GM12878 (cell line): ENCODE data around the gene SP1.

ENCODE experiments used
- CREM ChIP-seq: IDR thresholded peaks from 2 replicates; pipeline ENCODE4 v1.6.1; 2014; ENCODE audit warnings: antibody characterized with exemption, low read depth
- CTCF ChIP-seq, 3 experiments: IDR thresholded peaks in 2 of 3; conservative IDR thresholded peaks in 1 of 3; 2 replicates each; pipeline ENCODE4 v1.5.1; 2011; ENCODE audit warnings: low read depth in 3 of 3, low read length in 3 of 3, mild to moderate bottlenecking in 3 of 3, control low read depth in 2 of 3, moderate library complexity in 2 of 3, inconsistent platforms in 1 of 3, mixed read lengths in 1 of 3; ENCODE audit not compliant: control insufficient read depth in 2 of 3, insufficient read depth in 1 of 3; ENCODE audit errors: extremely low read depth in 1 of 3
- NR2C2 ChIP-seq: IDR thresholded peaks from 2 replicates; pipeline ENCODE4 v1.6.1; 2011; ENCODE audit warnings: borderline replicate concordance, low read depth; ENCODE audit not compliant: control insufficient read depth, insufficient read length

DNA sequence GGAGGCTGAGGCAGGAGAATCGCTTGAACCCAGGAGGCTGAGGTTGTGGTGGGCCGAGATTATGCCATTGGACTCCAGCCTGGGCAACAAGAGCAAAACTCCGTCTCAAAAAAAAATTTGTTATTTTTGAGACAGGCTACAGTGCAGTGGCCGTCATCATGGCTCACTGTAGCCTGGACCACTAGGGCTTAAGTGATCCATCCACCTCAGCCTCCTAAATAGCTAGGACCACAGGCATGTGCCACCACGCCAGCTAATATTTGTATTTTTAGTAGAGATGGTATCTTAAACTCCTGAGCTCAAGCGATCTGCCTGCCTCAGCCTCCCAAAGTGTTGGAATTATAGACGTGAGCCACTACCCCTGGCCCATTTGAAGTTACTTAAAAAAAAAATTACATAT is 71.0 kb downstream of the SP1 start:
- no peak for TF ChIP-seq NR2C2
- TF ChIP-seq CTCF (IDR thresholded peaks at IDR 0.05 in 2 of 3, conservative IDR thresholded peaks at IDR 0.05 in 1 of 3; ENCODE audit: control insufficient read depth in 2 of 3, extremely low read depth in 1 of 3, insufficient read depth in 1 of 3, low read depth in 3 of 3, low read length in 3 of 3), result no peak
- TF ChIP-seq CREM, result no peak
